ENCODE measurements around the gene GLRA2.

The GLRA2 gene

DNA sequence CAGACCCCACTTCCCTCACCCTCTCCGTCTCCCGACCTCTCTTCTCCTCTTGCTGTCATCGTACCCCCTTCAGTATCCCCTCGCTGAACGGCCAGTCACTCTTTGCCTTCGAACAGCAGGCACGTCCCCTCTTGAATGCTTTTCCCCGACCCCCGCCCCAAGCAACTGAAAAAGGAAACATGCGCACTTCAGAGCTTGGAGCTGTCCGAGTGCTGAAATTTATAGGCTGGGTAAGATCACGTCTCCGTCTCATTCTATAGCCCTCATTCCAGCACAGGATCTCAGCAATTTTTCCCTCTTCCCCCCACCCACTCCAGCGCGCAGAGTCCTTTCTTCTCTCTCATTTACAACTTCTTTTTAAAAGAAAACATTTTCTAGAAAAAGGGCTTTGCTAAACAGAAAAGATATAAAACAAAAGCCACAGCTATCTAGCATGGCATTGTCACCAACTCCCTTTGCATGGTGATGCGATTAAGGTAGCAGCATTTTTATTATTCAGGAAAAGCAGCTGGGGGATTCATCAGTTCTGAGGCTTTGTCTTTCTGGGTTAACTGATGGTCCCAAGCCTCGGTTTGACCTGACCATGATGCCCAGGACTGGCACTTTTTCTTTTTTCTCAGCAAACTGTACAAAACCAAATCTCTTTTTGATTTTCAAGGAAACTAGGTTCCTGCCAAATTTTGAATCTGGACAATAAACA lies at the start of gene GLRA2:
Gene GLRA2 (plus strand): TSS at position 247 of the 700 bp plus-strand sequence. CDS start 522 bp downstream, outside the sequence.
- DNase-seq (ENCODE audit: low read depth), result peak; percentile 0

DNA sequence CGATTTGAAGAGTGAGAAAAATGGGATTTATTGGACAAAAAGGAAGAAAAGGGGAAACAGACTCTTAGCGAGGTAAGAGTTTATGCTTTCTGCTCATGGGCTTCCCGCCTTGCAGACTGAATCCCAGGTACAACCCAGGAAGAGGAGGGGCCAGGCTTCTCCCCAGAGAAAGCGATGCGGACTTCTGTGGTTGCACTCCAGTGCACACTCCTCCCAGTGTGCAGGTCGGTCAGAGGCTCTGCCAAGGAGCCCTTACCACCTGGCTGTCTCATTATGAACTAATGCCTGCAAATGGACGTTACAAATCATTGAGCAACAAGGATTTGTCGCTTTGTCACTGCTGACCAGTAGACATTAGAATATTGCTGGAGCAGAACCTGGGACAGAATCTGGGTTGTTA lies 39.9 kb upstream of the GLRA2 start:
- DNase-seq (ENCODE audit: low read depth), result no peak

DNA sequence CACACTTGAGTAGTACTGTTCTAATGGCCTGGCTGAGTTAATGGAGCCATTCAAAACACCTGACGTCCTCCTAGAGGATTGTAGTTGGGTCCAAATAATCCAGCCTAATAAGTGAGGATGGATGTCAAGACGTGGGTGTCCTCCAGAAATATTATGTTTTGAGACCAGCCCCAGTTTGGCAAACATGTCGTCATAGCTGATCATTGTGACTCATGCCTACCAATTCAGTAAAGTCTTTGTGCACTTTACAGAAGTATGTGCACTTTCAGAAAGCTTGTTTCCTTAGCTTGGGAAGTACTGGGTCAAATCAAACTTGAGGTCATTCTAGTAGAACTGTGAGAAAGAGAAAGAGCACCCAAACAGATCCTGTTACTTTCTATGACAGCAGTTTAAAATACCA lies 37.6 kb upstream of the GLRA2 start:
- no peak for DNase-seq (ENCODE audit: low read depth)

- DNase-seq (ENCODE audit: low read depth), result no peak
Measured at GRCh38 chrX:14496674-14497073, 32.7 kb upstream of the GLRA2 start.

DNA sequence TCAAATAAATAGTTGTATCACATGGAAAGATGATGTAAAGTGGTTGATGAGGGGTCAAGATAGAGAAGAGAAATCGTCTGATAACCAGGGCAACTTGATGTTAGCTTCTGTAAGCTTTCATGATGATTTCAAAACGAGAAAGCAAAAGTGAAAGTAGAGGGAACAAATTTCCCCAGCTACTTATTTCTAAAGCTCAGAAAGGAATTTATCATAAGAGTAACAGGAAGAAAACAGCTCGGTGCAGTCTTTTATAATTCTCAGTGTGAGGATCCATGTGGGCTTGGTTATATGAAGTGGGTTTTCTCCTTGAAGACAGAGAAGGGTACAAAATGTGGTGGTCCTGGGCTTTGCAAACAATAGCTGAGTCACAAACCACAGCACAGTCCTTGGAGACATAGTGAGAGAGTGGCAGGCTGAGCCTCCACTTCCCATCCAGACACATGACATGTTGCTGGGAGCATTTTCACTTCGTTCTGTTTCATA lies 32.1 kb upstream of the GLRA2 start:
- no peak for DNase-seq (ENCODE audit: low read depth)

- DNase-seq (ENCODE audit: low read depth), result no peak
Measured at GRCh38 chrX:14501327-14501726, 28.0 kb upstream of the GLRA2 start.

DNA sequence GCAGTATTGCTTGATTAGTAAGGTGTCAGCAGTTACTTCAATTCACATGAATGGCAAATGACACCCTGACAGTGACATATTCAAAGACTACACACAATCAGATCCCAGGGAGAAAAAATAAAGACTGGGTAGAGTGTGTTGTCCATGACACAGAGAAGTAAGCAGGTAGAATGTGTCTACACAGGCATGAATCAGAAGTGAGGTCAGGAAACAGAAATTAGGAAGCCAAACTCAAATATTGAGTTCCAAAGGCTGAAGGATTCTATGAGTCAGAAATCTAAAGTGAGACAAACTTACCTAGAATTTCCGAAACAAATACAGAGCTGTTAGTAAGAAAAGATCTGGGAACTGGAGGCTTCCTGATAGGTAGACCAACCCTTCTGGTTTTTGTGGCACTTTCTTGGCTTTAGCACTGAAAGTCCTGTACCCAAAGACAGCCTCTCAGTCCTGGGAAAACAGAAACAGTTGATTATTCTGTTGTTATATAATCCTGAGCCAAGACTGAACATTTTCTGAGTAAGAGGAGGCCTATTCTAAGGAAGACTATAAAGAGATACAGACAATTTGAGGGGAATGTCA lies 24.3 kb upstream of the GLRA2 start:
- DNase-seq (ENCODE audit: low read depth), result no peak

- no peak for DNase-seq (ENCODE audit: low read depth)
Measured at GRCh38 chrX:14505648-14506047, 23.7 kb upstream of the GLRA2 start.

DNA sequence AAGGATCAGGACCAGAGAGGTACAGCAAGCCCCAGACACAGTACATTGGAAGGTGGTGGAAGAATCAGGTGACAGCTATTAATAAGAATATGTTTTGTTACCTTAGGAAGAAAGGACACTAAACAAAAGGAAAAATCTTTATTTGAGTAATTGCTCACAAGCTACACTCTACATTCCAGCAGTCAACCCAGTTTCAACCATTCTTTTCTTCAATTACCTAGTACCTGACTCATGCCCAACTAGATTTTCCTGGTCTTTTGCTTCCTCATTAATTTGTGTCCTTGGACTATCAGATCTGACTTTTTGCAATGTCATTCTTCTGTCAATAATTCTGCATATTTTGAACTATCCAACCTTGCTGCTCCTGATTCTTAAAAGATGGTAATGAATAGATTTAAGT lies 22.5 kb upstream of the GLRA2 start:
- no peak for DNase-seq (ENCODE audit: low read depth)

- DNase-seq (ENCODE audit: low read depth), result no peak
Measured at GRCh38 chrX:14508025-14508690, 21.2 kb upstream of the GLRA2 start.

DNA sequence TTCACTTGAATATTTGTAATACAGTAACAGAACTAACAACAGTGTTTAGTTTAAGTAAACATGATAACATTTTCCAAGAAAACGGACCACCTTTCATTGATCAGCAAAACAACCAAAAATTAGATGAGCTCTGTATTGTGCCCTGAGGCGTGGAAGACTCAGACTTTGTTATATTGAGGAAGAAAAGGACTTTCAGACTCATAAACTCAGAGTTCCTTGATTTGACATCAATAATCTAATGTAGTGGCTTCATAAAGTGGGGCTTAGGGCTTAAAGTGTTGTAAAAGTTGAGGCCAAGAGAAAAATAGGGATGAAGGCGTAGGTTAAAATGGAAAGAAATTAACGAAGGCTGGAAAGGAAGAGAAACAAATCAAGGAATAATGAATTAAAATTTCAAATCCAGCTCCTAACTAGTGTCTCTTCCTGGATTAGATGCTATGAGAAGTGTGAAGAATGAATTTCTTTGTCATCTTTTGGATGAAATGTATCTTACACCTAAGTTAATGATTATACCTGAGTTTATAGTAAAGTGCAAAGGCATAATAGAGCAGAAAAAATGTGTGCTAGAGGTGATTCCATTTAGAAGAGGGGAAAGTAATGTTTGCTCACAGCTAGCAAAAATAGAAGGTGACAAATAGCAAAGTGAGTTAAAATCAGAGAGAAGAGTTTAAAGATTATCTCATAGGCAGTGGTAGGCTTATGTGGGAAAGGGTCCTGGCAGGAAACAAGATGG lies 19.8 kb upstream of the GLRA2 start:
- DNase-seq (ENCODE audit: low read depth), result no peak

- DNase-seq (ENCODE audit: low read depth), result peak; percentile 21
Measured at GRCh38 chrX:14528629-14529289, 577 bp upstream of the GLRA2 start.

- DNase-seq (ENCODE audit: low read depth), result no peak
Measured at GRCh38 chrX:14533867-14534266, 4.5 kb downstream of the GLRA2 start.

DNA sequence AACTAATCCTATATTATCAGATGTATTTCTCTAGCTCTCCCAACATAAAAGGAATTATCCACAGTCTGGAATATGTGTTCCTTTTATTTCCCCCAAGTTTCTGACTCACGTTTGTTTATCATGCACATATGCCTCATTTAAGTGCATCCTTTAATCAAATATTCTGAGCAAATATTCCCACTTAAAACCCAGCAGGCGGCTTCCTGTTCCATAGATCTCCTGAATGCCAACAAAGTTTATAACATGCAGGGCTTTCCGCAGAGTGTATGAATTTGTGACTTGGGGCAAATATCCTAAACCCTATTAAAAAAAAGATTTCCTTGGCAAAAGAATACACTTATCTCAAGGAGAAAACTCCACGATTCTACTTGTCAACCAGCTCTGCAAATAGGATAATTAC lies 16.9 kb downstream of the GLRA2 start:
- no peak for DNase-seq (ENCODE audit: low read depth)

DNA sequence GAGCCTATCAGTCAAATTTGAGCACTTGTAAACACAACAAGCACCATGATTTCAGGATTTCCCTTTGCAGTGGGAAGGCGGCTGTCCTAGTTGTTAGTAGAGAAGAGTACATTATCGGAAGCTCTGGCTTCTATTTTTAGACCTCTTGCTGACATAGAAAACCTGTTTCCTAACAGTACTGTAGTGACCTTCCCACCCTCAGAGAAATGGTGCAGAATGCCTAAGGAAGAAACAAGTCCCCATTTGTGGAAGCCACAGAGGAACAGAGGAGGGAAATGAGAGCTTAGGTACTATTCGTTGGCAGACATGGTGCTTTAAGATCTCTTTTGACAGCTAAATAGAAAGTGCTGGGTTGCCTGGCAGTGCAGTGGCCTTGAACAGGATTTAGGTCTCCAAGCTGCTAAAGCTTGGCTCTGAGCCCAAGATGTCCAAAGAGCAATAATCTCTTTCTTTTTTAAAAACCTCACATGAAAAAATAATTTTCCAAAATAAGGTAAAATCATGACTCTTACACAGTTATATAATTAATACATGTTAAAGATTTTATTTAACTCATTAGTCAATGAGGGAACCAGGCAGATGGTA lies 24.9 kb downstream of the GLRA2 start:
- no peak for DNase-seq (ENCODE audit: low read depth)

GRCh38 chrX:14564058-14564457 lies 34.7 kb downstream of the GLRA2 start:
- no peak for DNase-seq (ENCODE audit: low read depth)

DNA sequence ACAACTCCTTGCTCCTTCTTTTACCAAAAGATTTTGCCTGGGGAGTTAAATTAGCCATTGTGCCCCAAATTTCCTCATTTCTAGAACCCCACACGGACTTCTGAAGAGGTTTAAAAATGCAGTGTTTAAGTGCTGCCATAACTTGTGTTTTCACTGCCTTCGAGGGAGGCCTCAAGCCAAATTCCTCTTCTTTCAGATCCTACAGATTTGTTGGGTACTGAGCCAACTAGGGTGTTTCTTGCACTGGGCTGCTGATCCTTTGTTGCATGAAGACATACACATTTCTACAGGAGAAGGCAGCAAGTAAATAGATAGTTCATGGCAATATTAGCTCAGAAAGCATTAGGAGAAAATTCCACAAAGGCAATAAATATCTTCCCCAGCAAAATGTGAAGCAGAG lies 43.8 kb downstream of the GLRA2 start:
- no peak for DNase-seq (ENCODE audit: low read depth)

- DNase-seq (ENCODE audit: low read depth), result no peak
Measured at GRCh38 chrX:14581081-14581480, 51.7 kb downstream of the GLRA2 start.

DNA sequence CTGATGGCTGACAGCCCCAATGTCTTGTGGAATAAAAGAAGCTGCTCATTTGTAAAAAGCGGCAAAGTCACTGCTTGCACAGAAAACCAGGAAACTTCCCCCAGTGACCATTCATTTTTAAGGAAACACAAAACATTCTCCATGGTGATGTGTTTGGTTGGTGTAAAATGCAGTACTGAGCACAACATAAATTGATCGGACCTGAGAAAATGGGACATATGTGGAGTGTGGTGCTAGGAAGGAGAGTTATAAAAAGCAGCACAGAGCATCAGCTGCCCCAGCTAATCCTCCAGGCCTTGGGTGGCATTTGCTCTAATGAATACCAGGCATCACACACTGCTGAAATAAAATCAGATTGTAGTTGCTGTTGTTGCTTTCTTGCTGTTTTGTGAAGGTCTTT lies 55.2 kb downstream of the GLRA2 start:
- DNase-seq (ENCODE audit: low read depth), result no peak

- DNase-seq (ENCODE audit: low read depth), result no peak
Measured at GRCh38 chrX:14590216-14590615, 60.9 kb downstream of the GLRA2 start.

DNA sequence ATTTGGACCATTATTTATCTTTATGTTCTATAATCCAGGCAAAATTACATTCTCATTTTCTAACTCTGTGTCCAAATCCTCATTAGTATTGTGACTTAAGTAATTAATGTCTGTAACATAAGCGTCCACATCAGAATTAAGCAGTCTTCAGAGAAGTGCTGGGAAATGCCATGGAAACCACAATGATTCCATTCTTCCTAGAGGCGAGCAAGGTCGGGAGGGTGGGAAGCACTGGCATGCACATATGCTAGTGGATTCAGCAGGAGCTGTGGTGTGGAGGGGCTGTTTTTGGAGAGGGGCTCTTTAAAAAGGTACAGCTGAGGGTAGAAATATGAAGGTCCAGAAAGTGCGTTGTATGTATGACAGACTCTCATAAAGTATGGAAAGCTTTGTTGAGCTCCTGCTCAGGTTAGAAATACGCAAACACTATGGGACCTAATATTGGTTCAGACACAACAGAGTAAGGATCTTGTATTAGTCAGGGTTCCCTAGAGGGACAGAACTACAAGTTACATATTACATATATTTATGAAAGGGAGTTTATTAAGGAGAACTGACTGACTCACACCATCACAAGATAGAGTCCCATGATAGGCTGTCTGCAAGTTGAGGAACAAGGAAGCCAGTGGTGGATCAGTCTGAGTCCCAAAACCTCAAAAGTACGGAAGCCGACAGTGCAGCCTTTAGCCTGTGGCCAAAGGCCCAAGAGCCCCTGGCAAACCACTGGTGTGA lies 61.5 kb downstream of the GLRA2 start:
- DNase-seq (ENCODE audit: low read depth), result no peak
